HCT116 (cell line): ENCODE results near the gene CCDC102B. TPM values are rescaled to one million over a fixed set of nuclear protein-coding genes. Genes with fewer than 3 reads are reported as not detected.

Experiments
- ATAC-seq: fragments of 200-7000 bp; cut with Tn5 transposase; 2 replicates; pipeline ENCODE4 v1.9.1; 2020; ENCODE audit warnings: mild to moderate bottlenecking, moderate library complexity
- BruUV-seq: library from RNA; stranded (reverse); fragments of 400-500 nt; replicated peaks from 2 replicates; lab custom pipeline; 2021; lab: Mats Ljungman, UMichigan
- CTCF ChIA-PET: fragments of 300-600 bp; sonication (Branson Sonifier 250); formaldehyde crosslinking; loops from one replicate; lab custom pipeline; 2021; ENCODE audit warnings: antibody characterized with exemption; lab: Charles Lee
- POLR2A ChIA-PET: fragments of 300-600, 350-600 bp; sonication (Branson Sonifier 250); formaldehyde crosslinking; loops from one replicate; lab custom pipeline; 2021; ENCODE audit warnings: antibody characterized with exemption; lab: Charles Lee
- RAD21 ChIA-PET, 2 experiments: fragments of 300-600 bp; sonication (Branson Sonifier 250); formaldehyde crosslinking; loops; one replicate each; lab custom pipeline; 2023; ENCODE audit warnings: low total read pairs in 2 of 2; ENCODE audit not compliant: uncharacterized antibody in 2 of 2, unreplicated experiment in 2 of 2, low non-redundant PET in 1 of 2; lab: Charles Lee
- DNase-seq: peaks from one replicate; pipeline ENCODE4 v3.0.0-alpha.2; 2010; ENCODE audit warnings: low read depth, low spot score
- H2AFZ ChIP-seq: fragments of 200-600 bp; shearing (Covaris generic), sonication (generic); 2 replicates; pipeline ENCODE4 v1.6.1; 2017; ENCODE audit warnings: low read depth, mixed run types, mixed read lengths, antibody characterized with exemption, low read length; ENCODE audit not compliant: poor library complexity, severe bottlenecking
- H3K27ac ChIP-seq: 2 replicates; pipeline ENCODE4 v1.5.1; 2012; ENCODE audit warnings: low read depth, low read length
- H3K27me3 ChIP-seq: fragments of 200-600 bp; sonication (generic); 2 replicates; pipeline ENCODE4 v1.6.1; 2016; ENCODE audit warnings: mixed run types, low read length, mixed read lengths; ENCODE audit not compliant: insufficient read depth
- H3K36me3 ChIP-seq, 2 experiments: fragments of 200-500 bp in 1 of 2; fragments of 200-600 bp in 1 of 2; sonication (Bioruptor generic) in 1 of 2; sonication (generic) in 1 of 2; 2 replicates each; pipeline versions ENCODE4 v1.5.1 to v1.6.1; 2014 to 2016; ENCODE audit warnings: low read length in 2 of 2, inconsistent platforms in 1 of 2, mixed read lengths in 1 of 2, mixed run types in 1 of 2; ENCODE audit not compliant: insufficient read depth in 2 of 2, control insufficient read depth in 1 of 2
- H3K4me1 ChIP-seq, 2 experiments: fragments of 200-600 bp in 1 of 2; sonication (generic) in 1 of 2; 2 replicates each; pipeline versions ENCODE4 v1.5.1 to v1.6.1; 2012 to 2017; ENCODE audit warnings: low read length in 2 of 2, inconsistent platforms in 1 of 2, mild to moderate bottlenecking in 1 of 2, mixed read lengths in 1 of 2, mixed run types in 1 of 2, moderate library complexity in 1 of 2; ENCODE audit not compliant: insufficient read depth in 2 of 2, control insufficient read depth in 1 of 2
- H3K4me2 ChIP-seq: fragments of 200-600 bp; sonication (generic); 2 replicates; pipeline ENCODE4 v1.6.1; 2017; ENCODE audit warnings: mixed run types, low read length, mixed read lengths
- H3K4me3 ChIP-seq, 2 experiments: fragments of 200-600 bp in 1 of 2; sonication (generic) in 1 of 2; replicated peaks in 1 of 2; 2 replicates each; pipeline ENCODE4 v1.5.1; 2011 to 2016; ENCODE audit warnings: low read length in 2 of 2, control low read depth in 1 of 2, low read depth in 1 of 2, mild to moderate bottlenecking in 1 of 2, mixed read lengths in 1 of 2, mixed run types in 1 of 2
- H3K79me2 ChIP-seq: fragments of 200-600 bp; sonication (generic); 2 replicates; pipeline ENCODE4 v1.6.1; 2017; ENCODE audit warnings: mild to moderate bottlenecking, mixed run types, low read length, moderate library complexity, mixed read lengths; ENCODE audit not compliant: insufficient read depth
- H3K9ac ChIP-seq: fragments of 200-600 bp; sonication (generic); 2 replicates; pipeline ENCODE4 v1.6.1; 2016; ENCODE audit warnings: low read length, mixed read lengths
- H3K9me2 ChIP-seq: fragments of 200-600 bp; sonication (generic), shearing (Covaris generic); 2 replicates; pipeline ENCODE4 v1.6.1; 2017; ENCODE audit warnings: mixed run types, mild to moderate bottlenecking, moderate library complexity; ENCODE audit not compliant: insufficient read depth
- H3K9me3 ChIP-seq, 2 experiments: fragments of 200-500 bp in 1 of 2; fragments of 200-600 bp in 1 of 2; sonication (Bioruptor generic) in 1 of 2; sonication (generic) in 1 of 2; 2 replicates each; pipeline ENCODE4 v1.6.1; 2014 to 2017; ENCODE audit warnings: low read length in 2 of 2, mixed read lengths in 2 of 2, inconsistent platforms in 1 of 2, low read depth in 1 of 2, mild to moderate bottlenecking in 1 of 2, mixed run types in 1 of 2, moderate library complexity in 1 of 2; ENCODE audit not compliant: control insufficient read depth in 1 of 2, insufficient read depth in 1 of 2
- H4K20me1 ChIP-seq: fragments of 200-600 bp; sonication (generic), shearing (Covaris generic); 2 replicates; pipeline ENCODE4 v1.6.1; 2017; ENCODE audit warnings: mixed run types, mild to moderate bottlenecking, moderate library complexity; ENCODE audit not compliant: insufficient read depth
- CBX3 ChIP-seq: IDR thresholded peaks from 2 replicates; pipeline ENCODE4 v1.6.1; 2012; ENCODE audit warnings: low read depth
- EGR1 ChIP-seq: IDR thresholded peaks from 2 replicates; pipeline ENCODE4 v1.6.1; 2012; ENCODE audit warnings: low read depth
- ELF1 ChIP-seq: IDR thresholded peaks from 2 replicates; pipeline ENCODE4 v1.6.1; 2012; ENCODE audit warnings: low read depth, borderline replicate concordance
- EZH2 ChIP-seq: fragments of 200-600 bp; sonication (generic); IDR thresholded peaks from 2 replicates; pipeline ENCODE4 v1.6.1; 2017; ENCODE audit warnings: antibody characterized with exemption, mixed run types
- POLR2A ChIP-seq: IDR thresholded peaks from 2 replicates; pipeline ENCODE4 v1.7.0; 2011; ENCODE audit warnings: borderline replicate concordance; ENCODE audit not compliant: insufficient read depth, insufficient read length; ENCODE audit errors: extremely low read depth
- REST ChIP-seq: IDR thresholded peaks from 2 replicates; pipeline ENCODE4 v1.6.1; 2012; ENCODE audit warnings: low read depth
- SP1 ChIP-seq: IDR thresholded peaks from 2 replicates; pipeline ENCODE4 v1.6.1; 2012; ENCODE audit warnings: low read depth
- YY1 ChIP-seq: IDR thresholded peaks from 2 replicates; pipeline ENCODE4 v1.6.1; 2011; ENCODE audit warnings: low read length, low read depth, moderate library complexity, mild to moderate bottlenecking; ENCODE audit not compliant: insufficient replicate concordance; ENCODE audit errors: extremely low read depth
- ZFX ChIP-seq: fragments of 450-650 bp; IDR thresholded peaks from 2 replicates; pipeline ENCODE4 v1.6.1; 2017
- intact Hi-C: fragments of 100-400 bp; cut with micrococcal nuclease; formaldehyde crosslinking; loops from 2 replicates; pipeline ENCODE4 v1.10.0; 2022
- total RNA-seq: library from RNA; stranded (reverse); gene quantifications from one replicate; pipeline ENCODE4 v1.2.1, GENCODE V29; 2021; ENCODE audit not compliant: unreplicated experiment

Gene CCDC102B
- total RNA-seq, 1 experiment from 2014 or later: 1.9 TPM

- no TSS peak for BruUV-seq
- H3K9ac ChIP-seq: no peak overlapping the region
- no peak overlapping the region for H3K4me2 ChIP-seq
- CTCF ChIA-PET: no interaction called here
- no peaks in the 10 kb centered on the region for H3K27me3 ChIP-seq
- ATAC-seq (no peak), DNase-seq (no peak)
- no peaks in the 10 kb centered on the region for H3K36me3 ChIP-seq
- H3K4me1 ChIP-seq: no peaks in the 10 kb centered on the region
- POLR2A ChIA-PET: no interaction called here
- no peaks in the 10 kb centered on the region; a peak in 1 of 4 replicates for H3K9me3 ChIP-seq
- no peaks in the 10 kb centered on the region for H4K20me1 ChIP-seq
- no peak overlapping the region for H3K27ac ChIP-seq
- intact Hi-C loops: no loop called here
- H2AFZ ChIP-seq: no peak overlapping the region
- TF ChIP-seq ZFX (no peak), POLR2A (no peak), REST (no peak)
- no peak overlapping the region for H3K4me3 ChIP-seq
- no peaks in the 10 kb centered on the region for H3K9me2 ChIP-seq
- RAD21 ChIA-PET: no interaction called here
- no peaks in the 10 kb centered on the region for H3K79me2 ChIP-seq
Observed at GRCh38 chr18:68893354-68893753, 95.5 kb downstream of the CCDC102B start.

- no peak overlapping the region for H3K27ac ChIP-seq
- no peaks in the 10 kb centered on the region for H3K27me3 ChIP-seq
- no peaks in the 10 kb centered on the region for H3K4me1 ChIP-seq
- ATAC-seq (no peak), DNase-seq (no peak)
- no peaks in the 10 kb centered on the region for H3K79me2 ChIP-seq
- H4K20me1 ChIP-seq: no peaks in the 10 kb centered on the region
- ChIA-PET POLR2A (no interaction called here), RAD21 (no interaction called here), CTCF (no interaction called here)
- no peak overlapping the region for H2AFZ ChIP-seq
- H3K4me3 ChIP-seq: no peak overlapping the region
- no peaks in the 10 kb centered on the region; a peak in 1 of 4 replicates for H3K9me3 ChIP-seq
- H3K9me2 ChIP-seq: no peaks in the 10 kb centered on the region
- H3K4me2 ChIP-seq: no peak overlapping the region
- H3K36me3 ChIP-seq: no peaks in the 10 kb centered on the region
- no peak overlapping the region for H3K9ac ChIP-seq
- intact Hi-C loops: no loop called here
- TF ChIP-seq EZH2 (no peak), YY1 (no peak), POLR2A (no peak), CBX3 (no peak), EGR1 (no peak), SP1 (no peak), ELF1 (no peak)
- TF ChIP-seq, all 23 proteins: peak for 0
- no TSS peak for BruUV-seq
Observed at GRCh38 chr18:68897286-68897685, 99.4 kb downstream of the CCDC102B start.
